K562 (cell line): ENCODE results near the gene EME2. TPM values are rescaled to one million over a fixed set of nuclear protein-coding genes. Genes with fewer than 3 reads are reported as not detected.
A peak's percentile ranks its signal among the peaks of the same experiment; 100 is the strongest.

Experiments
- ATF7 ChIP-seq: fragments of 450-650 bp; IDR thresholded peaks from 2 replicates; pipeline ENCODE4 v1.7.1; 2014; ENCODE audit warnings: mild to moderate bottlenecking, moderate library complexity
- CREB1 ChIP-seq, 2 experiments: sonication (generic) in 1 of 2; formaldehyde crosslinking in 1 of 2; IDR thresholded peaks; 2 replicates each; pipeline versions ENCODE4 v1.6.1 to v1.8.0; 2012 to 2022; ENCODE audit warnings: inconsistent platforms in 1 of 2, mild to moderate bottlenecking in 1 of 2, missing genetic modification reagents in 1 of 2, moderate library complexity in 1 of 2
- DNMT1 ChIP-seq: fragments of 450-650 bp; IDR thresholded peaks from 2 replicates; pipeline ENCODE4 v1.6.1; 2016; ENCODE audit warnings: antibody characterized with exemption, mild to moderate bottlenecking
- ESRRB ChIP-seq: fragments of 250-450 bp; sonication (Bioruptor Pico); IDR thresholded peaks from 2 replicates; pipeline ENCODE4 v1.5.0; 2020; ENCODE audit warnings: mild to moderate bottlenecking, moderate library complexity, borderline replicate concordance
- EZH2 ChIP-seq: IDR thresholded peaks from 2 replicates; pipeline ENCODE4 v1.6.1; 2012; ENCODE audit warnings: low read depth, mild to moderate bottlenecking, inconsistent platforms, low read length, borderline replicate concordance
- HNRNPL ChIP-seq: fragments of 200-400 bp; formaldehyde crosslinking; IDR thresholded peaks from 2 replicates; pipeline ENCODE4 v1.6.1; 2017; ENCODE audit warnings: low read depth, mild to moderate bottlenecking, low read length
- KDM2B ChIP-seq: fragments of 250-450 bp; sonication (Bioruptor Pico); IDR thresholded peaks from 2 replicates; pipeline ENCODE4 v1.8.0; 2021; ENCODE audit warnings: mild to moderate bottlenecking, moderate library complexity
- NFXL1 ChIP-seq: fragments of 450-650 bp; formaldehyde crosslinking; IDR thresholded peaks from 2 replicates; pipeline ENCODE4 v1.4.0; 2021; ENCODE audit warnings: mild to moderate bottlenecking
- POLR3A ChIP-seq: IDR thresholded peaks from 2 replicates; pipeline ENCODE4 v1.6.1; 2011; ENCODE audit warnings: borderline replicate concordance, mild to moderate bottlenecking, moderate library complexity; ENCODE audit not compliant: insufficient read length, insufficient read depth; ENCODE audit errors: extremely low read depth
- RBM17 ChIP-seq: fragments of 200-400 bp; formaldehyde crosslinking; IDR thresholded peaks from 2 replicates; pipeline ENCODE4 v1.6.1; 2017; ENCODE audit warnings: low read depth, mild to moderate bottlenecking, low read length, borderline replicate concordance
- RBM34 ChIP-seq: fragments of 200-400 bp; formaldehyde crosslinking; IDR thresholded peaks from 2 replicates; pipeline ENCODE4 v1.6.1; 2018; ENCODE audit warnings: low read length, borderline replicate concordance; ENCODE audit not compliant: insufficient read depth
- RHOXF2B ChIP-seq: fragments of 250-450 bp; sonication (Bioruptor Pico); conservative IDR thresholded peaks from 2 replicates; pipeline ENCODE4 v1.5.1; 2021
- SAP30 ChIP-seq: fragments of 200-600 bp; sonication (generic); IDR thresholded peaks from 2 replicates; pipeline ENCODE4 v1.6.1; 2012; ENCODE audit warnings: borderline replicate concordance, low read depth, mild to moderate bottlenecking, moderate library complexity, low read length, control low read depth, inconsistent platforms; ENCODE audit not compliant: insufficient read depth, poor library complexity, severe bottlenecking
- TGIF2 ChIP-seq: sonication (generic); formaldehyde crosslinking; IDR thresholded peaks from 2 replicates; pipeline ENCODE4 v1.8.1; 2022; ENCODE audit warnings: mild to moderate bottlenecking, missing genetic modification reagents, moderate library complexity
- TRIM24 ChIP-seq, 2 experiments: fragments of 450-650 bp; IDR thresholded peaks; 2 replicates each; pipeline ENCODE4 v1.6.1; 2016
- U2AF2 ChIP-seq: fragments of 200-400 bp; formaldehyde crosslinking; optimal IDR thresholded peaks from 2 replicates; pipeline ENCODE3; 2017; ENCODE audit warnings: low read depth, mild to moderate bottlenecking, low read length
- WHSC1 ChIP-seq: IDR thresholded peaks from one replicate; pipeline ENCODE4 v1.6.1; 2012; ENCODE audit warnings: low read length, control low read depth, inconsistent platforms
- polyA plus RNA-seq, 8 experiments: library from polyadenylated mRNA; depleted of rRNA in 4 of 8; stranded (reverse) in 5 of 8; unstranded in 3 of 8; fragments of >200 nt; fragmentation: Nextera tagmentation in 2 of 8; fragmentation: Illumina TruSeq in 1 of 8; extraction: Ambion mirVana in 2 of 8; extraction: Trizol in 1 of 8; gene quantifications; 2 replicates each; pipeline versions ENCODE4 v1.2.1 to v1.2.3, GENCODE V29; 2011 to 2014; ENCODE audit warnings: inconsistent platforms in 1 of 8, missing spikeins in 1 of 8
- total RNA-seq, 7 experiments: library from RNA; depleted of rRNA in 6 of 7; stranded (reverse); fragments of >200 nt in 6 of 7; fragmentation: Illumina TruSeq in 2 of 7; extraction: Trizol in 2 of 7; gene quantifications; 2 replicates each; pipeline versions ENCODE4 v1.2.1 to v1.2.3, GENCODE V29; 2011 to 2021; ENCODE audit warnings: low replicate concordance in 1 of 7
- TF ChIP-seq, protein P1 (sequence below): conservative IDR thresholded peaks from 2 replicates; pipeline ENCODE4 v1.6.1; 2011; ENCODE audit warnings: low read depth, mild to moderate bottlenecking, low read length; ENCODE audit not compliant: control insufficient read depth
- TF ChIP-seq, protein P2 (sequence below): fragments of 450-650 bp; IDR thresholded peaks from 2 replicates; pipeline ENCODE4 v1.6.1; 2018; ENCODE audit warnings: mild to moderate bottlenecking, low read depth; ENCODE audit not compliant: partially characterized antibody
- TF ChIP-seq, protein P3 (sequence below): fragments of 250-450 bp; sonication (Bioruptor Pico); IDR thresholded peaks from 2 replicates; pipeline ENCODE4 v1.5.0; 2021
- TF ChIP-seq, protein P4 (sequence below): sonication (generic); IDR thresholded peaks from 2 replicates; pipeline ENCODE4 v1.6.1; 2016

The EME2 gene
- total and polyA plus RNA-seq, 9 of the 15 experiments (the other 6 are each of a cell fraction or from before 2014, with no cell fraction given), result 0.35 to 19.9 (median 3.5) TPM

DNA sequence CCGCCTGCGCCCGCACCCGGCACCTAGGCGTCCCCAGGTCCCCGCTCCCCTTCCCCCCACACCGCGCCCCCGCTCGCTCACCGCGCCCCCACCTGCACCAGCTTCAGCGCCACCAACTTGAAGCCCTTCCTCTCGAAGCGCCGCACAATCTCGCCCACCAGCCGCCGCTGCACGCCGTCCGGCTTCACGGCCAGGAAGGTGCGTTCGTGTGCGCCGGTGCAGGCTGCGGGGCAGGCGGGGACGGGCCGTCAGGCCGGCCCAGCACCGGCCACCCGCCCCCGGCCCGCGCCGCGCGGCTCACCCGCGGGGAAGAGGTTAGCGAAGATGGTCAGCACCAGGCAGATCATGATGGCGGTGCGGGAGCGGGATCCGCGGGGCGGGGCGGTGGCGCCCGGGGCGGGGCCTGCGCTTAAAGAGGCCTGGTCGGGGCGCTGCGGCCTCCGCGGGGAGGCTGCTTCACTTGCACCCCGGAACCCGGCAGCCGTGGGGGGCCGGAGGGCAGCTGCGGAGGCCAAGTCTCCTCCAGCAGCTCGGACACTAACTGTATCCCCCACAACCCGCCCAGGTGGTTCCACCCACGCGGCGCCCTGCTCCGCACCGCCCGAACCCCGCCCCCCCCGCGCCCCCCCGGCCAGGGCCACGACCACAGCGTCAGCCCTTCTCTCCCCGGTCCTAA is 1.3 kb upstream of the EME2 start, which contains the start of gene NME3 (continued):
- TF ChIP-seq, protein P1, sequence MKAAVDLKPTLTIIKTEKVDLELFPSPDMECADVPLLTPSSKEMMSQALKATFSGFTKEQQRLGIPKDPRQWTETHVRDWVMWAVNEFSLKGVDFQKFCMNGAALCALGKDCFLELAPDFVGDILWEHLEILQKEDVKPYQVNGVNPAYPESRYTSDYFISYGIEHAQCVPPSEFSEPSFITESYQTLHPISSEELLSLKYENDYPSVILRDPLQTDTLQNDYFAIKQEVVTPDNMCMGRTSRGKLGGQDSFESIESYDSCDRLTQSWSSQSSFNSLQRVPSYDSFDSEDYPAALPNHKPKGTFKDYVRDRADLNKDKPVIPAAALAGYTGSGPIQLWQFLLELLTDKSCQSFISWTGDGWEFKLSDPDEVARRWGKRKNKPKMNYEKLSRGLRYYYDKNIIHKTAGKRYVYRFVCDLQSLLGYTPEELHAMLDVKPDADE, result no peak; the same call in 1 of the 2 replicates
- TF ChIP-seq, protein P2, sequence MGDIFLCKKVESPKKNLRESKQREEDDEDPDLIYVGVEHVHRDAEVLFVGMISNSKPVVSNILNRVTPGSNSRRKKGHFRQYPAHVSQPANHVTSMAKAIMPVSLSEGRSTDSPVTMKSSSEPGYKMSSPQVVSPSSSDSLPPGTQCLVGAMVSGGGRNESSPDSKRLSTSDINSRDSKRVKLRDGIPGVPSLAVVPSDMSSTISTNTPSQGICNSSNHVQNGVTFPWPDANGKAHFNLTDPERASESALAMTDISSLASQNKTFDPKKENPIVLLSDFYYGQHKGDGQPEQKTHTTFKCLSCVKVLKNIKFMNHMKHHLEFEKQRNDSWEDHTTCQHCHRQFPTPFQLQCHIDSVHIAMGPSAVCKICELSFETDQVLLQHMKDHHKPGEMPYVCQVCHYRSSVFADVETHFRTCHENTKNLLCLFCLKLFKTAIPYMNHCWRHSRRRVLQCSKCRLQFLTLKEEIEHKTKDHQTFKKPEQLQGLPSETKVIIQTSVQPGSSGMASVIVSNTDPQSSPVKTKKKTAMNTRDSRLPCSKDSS, result no peak
- peak; percentile 22; the same call in 1 of the 2 replicates for TF ChIP-seq ATF7
- TF ChIP-seq SAP30, result peak; percentile 51
- no peak for TF ChIP-seq RHOXF2B (CRISPR knock-in tag)
- TF ChIP-seq HNRNPL, result no peak
- TF ChIP-seq DNMT1, result no peak
- no peak for TF ChIP-seq EZH2
- TF ChIP-seq TRIM24 (IDR thresholded peaks at IDR 0.05), result no peak
- no peak for TF ChIP-seq POLR3A
- TF ChIP-seq RBM17, result no peak
- no peak for TF ChIP-seq ESRRB
- TF ChIP-seq, protein P3, sequence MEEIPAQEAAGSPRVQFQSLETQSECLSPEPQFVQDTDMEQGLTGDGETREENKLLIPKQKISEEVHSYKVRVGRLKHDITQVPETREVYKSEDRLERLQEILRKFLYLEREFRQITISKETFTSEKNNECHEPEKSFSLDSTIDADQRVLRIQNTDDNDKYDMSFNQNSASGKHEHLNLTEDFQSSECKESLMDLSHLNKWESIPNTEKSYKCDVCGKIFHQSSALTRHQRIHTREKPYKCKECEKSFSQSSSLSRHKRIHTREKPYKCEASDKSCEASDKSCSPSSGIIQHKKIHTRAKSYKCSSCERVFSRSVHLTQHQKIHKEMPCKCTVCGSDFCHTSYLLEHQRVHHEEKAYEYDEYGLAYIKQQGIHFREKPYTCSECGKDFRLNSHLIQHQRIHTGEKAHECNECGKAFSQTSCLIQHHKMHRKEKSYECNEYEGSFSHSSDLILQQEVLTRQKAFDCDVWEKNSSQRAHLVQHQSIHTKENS (CRISPR knock-in tag), result no peak
- no peak for TF ChIP-seq KDM2B (CRISPR knock-in tag)
- 0 out of 2 replicates have a peak, but pooled peaks have one; percentile 16 for TF ChIP-seq CREB1 (IDR thresholded peaks at IDR 0.05)
- no peak for TF ChIP-seq CREB1 (CRISPR knock-in tag; IDR thresholded peaks at IDR 0.05)
- no peak for TF ChIP-seq RBM34
- TF ChIP-seq, protein P4, sequence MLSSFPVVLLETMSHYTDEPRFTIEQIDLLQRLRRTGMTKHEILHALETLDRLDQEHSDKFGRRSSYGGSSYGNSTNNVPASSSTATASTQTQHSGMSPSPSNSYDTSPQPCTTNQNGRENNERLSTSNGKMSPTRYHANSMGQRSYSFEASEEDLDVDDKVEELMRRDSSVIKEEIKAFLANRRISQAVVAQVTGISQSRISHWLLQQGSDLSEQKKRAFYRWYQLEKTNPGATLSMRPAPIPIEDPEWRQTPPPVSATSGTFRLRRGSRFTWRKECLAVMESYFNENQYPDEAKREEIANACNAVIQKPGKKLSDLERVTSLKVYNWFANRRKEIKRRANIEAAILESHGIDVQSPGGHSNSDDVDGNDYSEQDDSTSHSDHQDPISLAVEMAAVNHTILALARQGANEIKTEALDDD, result no peak
- TF ChIP-seq WHSC1, result no peak
- TF ChIP-seq NFXL1 (CRISPR knock-in tag), result no peak
- no peak for TF ChIP-seq U2AF2
- TF ChIP-seq TGIF2, result no peak
